IPS DF 4.7 (cell line): ENCODE results near the gene DNAH11.
"Not testable (repeated sequence)": the region's sequence is repeated elsewhere in the genome, so short reads cannot be mapped to it uniquely, and the experiment has no call there.

Source experiments
- DNase-seq: peaks from one replicate; pipeline ENCODE4 v3.0.0-alpha.2; 2013; ENCODE audit warnings: low spot score; ENCODE audit errors: extremely low read depth

The DNAH11 gene

DNA sequence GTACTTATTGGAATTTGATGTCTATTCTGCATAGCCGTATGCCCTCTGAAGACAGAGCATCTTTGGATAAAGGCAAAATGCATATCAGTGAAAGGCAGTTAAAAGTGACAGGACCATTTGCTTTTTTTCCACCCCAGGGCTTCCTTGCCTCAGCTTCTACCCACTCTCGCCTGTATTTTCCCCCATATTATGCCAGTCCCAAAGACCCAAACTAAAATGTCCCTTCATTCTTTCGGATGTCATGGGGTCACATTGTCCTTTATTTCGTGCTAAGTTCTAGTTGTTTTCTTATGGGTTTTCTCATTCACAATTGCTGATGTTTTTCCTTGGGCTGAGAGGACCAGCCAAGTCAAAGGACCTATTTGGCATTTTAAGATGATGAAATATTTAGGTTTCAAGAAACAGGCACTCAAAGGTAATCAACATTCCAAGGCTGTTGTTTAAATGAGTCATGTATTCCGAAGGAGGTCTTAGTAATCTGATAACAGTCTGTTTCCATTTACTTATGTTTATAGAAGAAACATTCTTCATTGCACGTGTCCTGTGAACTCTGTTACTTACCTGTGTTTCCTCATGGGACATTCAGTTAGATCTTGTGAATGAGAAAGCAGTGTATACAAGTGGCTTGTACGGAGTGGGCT lies 74.1 kb downstream of the DNAH11 start:
- DNase-seq, result no peak

DNA sequence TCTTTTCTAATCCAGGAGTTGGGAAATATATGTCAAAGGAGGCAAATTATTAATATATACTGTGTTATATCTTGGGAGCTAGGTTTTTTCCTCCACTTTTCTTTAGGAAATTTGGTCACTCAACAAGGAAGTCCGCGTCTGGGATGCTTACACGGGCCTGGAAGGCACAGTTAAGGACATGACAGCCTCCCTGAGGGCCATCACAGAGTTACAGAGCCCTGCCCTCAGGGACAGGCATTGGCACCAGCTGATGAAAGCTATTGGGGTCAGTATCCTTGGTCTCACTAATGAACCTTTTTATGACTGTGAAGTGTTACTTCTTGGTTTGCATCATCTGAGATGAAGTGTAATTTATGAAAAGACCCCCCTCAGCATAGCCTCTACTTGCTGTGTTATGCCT lies 74.7 kb downstream of the DNAH11 start:
- no peak for DNase-seq

DNA sequence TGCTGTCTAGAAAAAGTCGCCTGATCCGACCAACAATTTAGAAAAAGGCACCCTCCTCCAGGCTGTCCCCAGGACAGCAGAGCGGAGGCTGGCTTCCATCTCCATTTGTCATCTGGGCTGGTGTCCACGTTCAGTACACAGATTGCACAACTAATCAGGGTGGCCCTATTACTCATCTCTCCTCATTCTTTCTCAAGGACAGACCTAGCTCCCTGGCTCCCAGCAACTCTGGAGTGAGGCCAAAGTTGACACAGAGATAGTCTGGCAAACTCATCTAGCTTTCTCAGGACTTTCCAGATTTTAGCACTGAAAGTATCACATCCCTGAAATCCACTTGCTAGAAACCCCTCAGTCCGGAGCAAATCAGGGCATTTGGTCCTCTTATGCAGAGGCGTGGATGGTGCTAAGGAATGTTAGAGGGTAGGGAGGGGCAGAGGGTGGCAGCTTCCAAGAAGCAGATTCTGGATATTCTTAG lies 75.1 kb downstream of the DNAH11 start:
- no peak for DNase-seq

DNA sequence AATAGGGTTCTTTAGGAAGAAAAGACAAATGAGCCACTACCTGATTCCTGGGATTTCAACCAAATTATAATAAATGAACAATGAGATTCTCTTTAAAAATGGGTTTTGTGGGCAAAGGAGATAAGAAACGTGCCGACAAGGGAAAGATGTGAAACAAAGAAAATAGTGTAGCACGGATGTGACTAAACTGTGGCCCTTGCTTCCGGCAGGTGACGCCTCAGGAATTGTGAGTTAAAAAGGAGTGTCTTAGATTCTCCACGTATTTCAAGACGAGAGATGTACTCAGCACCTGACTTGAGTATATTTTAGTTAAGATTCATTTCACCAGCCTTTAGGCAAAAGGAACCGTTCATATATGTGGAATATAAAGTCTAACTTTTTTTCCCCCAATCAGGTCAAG lies 75.9 kb downstream of the DNAH11 start:
- DNase-seq, result no peak

DNA sequence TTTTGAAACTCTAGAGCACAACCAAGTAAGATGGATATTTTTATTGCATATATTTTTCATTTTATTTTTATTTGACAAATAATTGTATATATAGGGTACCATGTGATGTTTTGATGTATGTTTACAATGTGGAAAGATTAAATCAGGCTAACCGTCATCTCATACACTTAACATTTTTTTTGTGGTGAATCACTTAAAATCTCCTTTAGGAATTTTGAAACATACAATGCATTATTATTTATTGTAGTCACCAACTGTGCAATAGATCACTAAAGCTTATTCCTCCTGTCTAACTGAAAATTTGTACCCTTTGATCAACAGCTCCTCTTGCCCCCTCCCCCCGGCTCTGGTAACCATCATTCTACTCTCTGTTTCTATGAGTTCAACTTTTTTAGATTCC lies 77.2 kb downstream of the DNAH11 start:
- no peak for DNase-seq

DNA sequence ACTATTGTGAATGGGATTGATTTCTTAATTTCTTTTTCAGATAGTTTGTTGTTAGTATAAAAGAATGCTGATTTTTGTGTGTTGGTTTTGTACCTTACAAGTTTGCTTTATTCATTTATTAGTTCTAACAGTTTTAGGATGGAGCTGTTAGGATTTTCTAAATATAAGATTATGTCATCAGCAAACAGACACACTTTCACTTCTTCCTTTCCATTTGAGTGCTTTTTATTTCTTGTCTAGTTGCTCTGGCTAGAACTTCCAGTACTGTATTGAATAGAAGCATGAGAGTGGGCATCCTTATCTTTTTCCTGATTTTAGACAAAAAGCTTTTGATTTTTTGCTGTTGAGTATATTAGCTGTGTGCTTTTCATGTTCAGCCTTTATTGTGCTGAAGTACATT lies 81.5 kb downstream of the DNAH11 start:
- no peak for DNase-seq

DNA sequence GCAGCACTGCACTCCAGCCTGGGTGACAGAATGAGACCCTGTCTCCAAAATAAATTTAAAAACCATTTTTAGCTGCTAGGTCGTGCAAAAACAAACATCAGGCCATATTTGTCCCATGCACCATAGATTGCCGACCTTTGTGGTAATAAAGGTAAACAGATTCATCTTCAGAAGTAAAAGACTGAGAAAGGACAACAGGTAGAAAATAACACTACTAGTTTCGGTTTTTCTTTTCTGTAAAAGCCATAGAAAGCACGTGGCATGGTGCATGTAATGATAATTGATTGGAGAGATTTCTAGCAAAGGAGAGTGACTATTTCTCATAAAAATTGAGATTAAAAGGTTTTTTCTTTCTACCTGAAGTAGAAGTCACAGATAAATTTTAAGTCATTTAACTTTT lies 93.9 kb downstream of the DNAH11 start:
- DNase-seq, result no peak

DNA sequence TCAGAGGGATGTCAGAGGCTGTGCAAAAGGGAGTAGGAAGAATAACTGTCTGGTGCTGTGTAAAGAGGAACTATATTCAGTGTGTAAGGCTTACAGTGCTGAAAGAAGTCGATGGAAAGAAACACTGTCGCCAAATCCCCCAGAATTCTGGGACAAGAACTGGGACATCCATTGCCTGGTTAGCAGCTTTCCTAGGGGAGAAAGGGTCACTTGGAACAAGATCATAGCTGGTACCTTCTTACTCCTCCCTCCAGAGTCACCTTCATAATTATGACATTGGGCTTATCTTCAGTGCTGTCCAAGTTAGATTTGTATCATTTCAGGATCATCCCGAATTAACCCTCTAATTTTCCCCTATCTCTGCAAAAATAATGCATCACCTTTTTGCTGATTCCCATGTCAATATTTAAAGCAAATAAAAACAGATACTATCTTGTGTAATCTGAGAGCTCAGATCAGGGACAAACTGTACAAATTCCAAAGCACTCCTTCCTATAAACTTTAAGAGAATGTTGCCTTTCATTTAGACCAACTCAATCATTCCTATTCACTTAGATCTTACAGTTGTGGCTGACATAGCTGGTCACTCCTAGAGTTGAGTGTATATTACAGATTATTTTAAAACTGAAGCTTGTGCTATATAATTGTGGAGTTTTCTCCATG lies 96.5 kb downstream of the DNAH11 start:
- no peak for DNase-seq

DNA sequence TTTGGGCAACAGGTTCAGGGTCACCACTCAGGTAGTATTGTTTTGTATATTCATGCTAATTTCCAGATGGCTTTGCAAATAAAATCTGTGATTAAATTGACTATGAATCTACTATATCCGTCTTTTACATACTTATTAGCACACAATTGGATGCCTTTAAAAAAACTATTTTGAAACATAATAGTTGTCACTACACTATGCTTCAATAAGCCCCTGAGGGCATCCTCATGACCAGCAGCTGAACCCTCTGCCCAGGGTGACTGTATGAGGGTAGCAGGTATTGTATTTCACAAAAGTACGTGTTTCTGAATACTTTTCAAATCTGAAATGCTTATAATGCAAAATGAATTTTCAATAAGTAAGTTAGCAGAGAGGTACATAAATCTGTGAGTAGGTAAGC lies 97.3 kb downstream of the DNAH11 start:
- no peak for DNase-seq

DNA sequence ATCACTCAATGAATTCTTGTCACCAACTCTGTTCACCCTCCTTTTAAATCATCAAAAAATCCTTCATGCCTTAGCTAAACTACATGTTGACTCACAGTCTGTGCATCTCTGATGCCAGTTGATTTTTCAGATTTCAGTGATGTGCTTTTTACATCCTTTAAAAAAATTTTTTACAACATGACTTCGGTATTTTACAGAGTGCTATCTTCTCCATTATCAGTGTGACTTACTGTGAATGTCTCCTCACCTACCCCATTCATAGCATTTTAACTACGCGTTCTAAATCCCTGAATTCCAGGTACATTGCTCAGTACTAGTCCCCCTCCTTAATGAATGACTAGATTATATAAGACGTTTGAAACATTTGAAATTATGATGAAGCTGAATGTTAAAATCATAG lies 98.7 kb downstream of the DNAH11 start:
- no peak for DNase-seq

DNA sequence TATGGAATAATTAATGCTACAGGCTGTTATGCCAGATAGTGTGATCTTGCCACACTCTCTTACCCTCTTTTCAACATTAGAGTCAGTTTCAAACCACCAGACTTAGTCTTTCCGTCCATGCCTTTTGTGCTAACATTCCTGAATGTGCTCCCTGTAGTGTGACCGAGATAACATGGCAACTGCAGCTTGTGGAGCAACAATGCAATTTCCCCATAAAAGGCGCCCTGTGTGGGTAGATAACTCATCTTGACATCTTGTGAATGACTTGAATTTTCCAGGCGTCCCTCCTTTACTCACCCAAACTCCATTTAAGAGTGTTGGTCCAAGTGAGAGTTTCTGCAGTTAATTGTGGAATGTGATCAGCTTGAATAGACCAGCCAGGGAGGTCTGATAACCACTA lies 99.6 kb downstream of the DNAH11 start:
- peak; percentile 14 for DNase-seq

DNA sequence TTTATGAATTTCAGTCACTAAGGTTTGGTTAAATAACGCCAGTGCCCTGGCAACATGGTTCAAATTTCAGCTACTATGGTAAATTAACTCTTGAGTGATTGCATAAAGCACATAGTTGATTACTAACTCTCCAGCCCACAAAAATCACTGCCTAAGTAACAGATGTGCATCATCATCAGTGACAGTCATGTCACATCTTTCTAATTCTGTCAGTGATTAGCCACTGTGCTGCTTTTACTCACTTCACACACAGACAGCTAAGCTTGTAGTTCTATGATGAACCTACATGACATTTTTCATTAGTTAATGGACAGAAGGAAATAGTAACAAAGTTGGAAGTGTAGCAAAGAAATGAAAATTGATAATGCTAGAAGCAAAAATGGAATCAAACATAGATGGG lies 108.9 kb downstream of the DNAH11 start:
- DNase-seq, result no peak

DNA sequence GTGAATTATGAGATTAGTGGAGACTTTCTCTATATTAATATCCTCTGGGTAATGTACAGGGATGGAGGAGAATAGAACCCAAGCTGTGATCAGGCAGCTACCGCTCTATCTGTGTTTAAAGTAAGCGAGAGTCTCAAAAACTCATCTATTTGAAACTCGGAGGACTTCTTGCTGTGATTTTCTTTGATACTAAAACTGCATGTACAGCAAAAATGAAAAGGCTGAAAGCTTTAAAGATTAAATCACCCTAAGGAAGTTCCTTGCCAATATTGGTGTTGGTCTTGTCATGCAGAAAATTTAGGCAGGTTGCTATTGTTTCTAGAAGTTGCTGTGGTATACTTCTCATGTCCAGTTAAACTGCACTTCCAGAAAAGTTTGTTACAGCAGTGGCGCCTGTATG lies 110.8 kb downstream of the DNAH11 start:
- DNase-seq, result no peak

DNA sequence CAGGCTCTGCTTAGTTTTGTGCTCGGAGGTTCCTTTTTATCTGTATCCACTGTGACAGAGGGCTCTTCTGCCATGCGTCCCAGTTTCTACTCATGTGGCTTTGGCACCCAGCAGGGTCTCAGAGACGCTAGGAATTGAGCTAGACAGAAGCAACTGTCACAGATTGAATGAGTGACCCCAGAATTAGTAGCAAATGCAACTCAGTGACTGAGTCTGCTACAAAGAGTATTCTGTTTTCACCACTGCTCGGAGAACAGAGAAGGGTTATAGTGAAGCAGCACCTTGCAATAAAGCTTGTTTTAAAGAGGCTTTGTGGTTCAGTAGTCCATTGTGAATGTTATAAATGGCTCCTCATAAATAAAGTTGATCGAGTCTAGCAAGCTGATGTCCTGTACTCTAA lies 113.2 kb downstream of the DNAH11 start:
- no peak for DNase-seq

DNA sequence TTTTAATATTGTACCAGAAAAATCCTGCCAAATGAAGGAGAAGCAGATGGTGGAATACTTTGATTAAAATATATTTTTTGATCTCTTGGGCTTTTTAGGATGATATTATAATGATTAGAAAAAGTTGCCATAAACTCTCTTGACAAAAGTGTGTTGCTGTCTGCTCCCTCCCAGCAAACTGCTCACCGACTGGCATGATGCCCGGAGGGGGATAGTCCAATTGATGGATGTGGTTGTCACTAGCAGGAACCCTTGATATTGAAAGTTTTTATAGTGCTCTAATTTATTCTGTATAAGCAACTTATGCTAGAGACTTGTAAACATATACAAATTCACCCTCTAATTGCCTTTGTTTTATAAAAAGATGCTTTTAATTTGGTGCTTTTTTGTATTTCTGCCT lies 114.0 kb downstream of the DNAH11 start:
- no peak for DNase-seq

DNA sequence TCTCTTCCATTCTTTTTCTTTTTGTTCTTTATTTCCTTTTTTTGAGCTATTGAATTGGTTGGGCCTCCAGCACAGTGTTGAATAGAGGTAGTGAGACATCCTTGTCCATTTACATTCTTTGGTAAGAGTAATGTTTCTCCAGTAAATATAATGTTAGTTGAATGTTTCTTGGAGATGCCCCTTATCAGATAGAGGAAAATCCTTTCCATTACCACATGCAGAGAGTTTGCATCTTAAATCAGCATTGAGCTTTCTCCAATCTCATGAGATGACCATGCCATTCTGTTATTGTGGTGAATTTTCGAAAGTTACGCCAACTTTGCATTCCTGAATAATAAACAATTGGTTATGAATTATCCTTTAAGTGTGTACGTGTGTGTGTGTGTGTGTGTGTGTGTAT lies 127.7 kb downstream of the DNAH11 start:
- no peak for DNase-seq

DNA sequence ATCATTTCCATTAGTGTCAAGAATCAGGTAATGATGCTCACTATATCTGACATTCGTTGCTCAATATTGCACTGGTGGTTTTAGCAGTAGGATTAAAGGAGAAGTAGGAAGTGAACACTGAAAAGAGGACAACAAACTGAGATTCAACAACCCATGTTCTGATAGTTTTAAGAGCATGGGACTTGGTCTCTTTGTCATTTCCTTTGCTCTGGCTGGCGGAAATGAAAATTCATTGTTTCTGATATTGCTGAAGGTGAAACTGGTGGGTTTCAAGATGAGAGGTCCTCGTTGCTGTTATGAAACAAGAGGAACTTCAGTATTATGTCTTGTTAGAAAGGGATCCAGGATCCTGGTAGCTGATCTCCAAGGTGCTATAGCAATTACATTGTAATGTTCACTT lies 129.0 kb downstream of the DNAH11 start:
- DNase-seq, result no peak

DNA sequence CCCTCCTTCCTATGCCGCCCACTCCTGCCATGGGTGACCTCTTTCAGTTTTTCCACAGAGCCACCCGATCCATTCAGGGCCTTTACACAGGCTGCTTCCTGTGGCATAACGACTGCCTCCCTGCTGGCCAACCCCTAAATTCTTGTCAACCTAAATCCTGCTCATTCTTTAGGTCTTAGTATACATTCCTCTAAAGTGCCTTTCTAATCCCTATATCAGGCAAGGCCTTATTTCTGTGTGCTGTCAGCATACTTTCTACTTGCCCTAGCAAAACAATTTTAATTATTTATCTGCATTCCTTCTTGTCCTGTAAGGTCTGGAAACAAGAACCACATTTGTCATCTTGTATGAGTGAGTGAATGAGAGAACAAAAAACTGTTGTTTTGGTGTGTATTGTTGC lies 132.4 kb downstream of the DNAH11 start:
- no peak for DNase-seq

DNA sequence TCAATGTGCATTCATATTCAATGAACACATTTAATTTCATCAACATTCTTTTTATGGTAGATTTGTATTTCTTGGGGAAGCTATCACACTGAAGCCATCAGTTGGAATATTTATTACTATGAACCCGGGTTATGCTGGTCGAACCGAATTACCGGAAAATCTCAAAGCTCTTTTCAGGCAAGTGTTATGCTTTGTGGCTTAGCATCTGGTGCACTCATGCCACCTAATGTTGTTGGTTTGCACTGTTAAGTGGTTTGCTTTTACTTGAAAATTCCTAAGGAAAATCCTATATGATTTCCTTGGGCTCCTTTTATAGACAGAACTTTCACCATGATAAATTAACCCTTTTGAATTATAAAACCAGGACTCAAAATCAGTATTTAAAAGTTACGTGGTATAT lies 147.9 kb downstream of the DNAH11 start:
- no peak for DNase-seq

DNA sequence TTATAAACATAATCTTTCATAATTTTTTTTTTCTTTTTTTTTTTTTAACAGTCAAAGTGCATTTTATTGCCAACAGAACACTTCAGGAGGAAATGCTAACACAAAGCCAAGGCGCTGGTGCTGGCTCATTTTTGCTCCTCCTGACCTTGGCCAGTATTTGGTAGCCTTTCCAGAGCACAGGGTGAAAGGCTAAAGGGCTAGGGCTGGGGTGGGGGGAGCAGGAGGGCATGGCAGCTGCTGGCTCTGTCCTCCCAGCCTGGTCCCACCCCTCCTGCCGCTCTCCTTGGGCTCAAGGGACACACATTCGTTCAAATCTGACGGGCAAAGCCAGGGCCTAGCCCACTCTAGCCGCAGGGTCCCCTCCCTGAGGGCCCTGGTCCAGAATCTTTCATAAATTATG lies 148.3 kb downstream of the DNAH11 start:
- DNase-seq, result not testable (repeated sequence)

DNA sequence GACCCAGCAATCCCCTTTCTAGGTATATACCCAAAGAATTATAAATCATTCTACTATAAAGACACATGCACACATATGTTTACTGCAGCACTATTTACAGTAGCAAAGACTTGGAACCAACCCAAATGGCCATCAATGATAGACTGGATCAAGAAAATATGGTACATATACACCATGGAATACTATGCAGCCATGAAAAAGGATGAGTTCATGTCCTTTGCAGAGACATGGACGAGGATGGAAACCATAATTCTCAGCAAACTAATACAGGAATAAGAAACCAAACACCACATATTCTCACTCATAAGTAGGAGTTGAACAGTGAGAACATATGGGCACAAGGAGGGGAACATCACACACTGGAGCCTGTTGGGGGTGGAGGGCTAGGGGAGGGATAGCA lies 157.7 kb downstream of the DNAH11 start:
- DNase-seq, result not testable (repeated sequence)

DNA sequence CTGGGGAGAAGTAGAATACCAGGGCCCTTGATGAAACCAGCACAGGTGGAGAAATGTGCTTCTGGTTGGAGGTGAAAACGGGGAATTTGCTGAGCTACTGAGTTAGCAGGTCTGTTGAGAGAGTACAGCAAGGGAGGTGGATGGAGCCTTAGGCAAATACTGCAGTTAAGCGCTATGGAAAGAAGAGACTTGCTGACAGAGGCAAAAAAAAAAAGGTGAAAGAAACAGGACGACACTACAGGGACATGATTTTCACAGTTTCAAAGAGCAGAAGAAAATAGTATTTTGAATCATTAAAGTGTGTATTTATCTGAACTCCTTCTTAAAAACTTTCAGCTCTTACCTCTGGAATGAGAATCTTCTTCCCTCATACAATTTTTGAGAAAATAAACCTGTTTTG lies 159.5 kb downstream of the DNAH11 start:
- no peak for DNase-seq

DNA sequence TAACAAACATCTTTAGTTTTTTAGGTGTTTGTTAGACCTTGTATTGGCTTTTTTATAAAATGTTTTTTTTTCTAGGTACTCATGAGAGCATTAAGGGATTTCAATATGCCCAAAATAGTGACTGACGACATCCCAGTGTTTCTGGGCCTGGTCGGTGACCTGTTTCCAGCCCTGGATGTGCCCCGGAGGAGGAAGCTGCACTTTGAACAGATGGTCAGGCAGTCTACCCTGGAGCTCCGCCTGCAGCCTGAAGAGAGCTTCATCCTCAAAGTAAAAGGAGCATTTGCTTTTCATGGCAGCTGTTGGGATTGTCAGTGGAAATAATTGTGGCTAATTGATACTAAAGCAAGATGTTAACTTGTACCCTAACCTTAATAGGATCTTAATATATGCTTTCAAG lies 161.5 kb downstream of the DNAH11 start:
- DNase-seq, result no peak
